ENCODE results near the gene HLA-DQA1.
"Not testable (repeated sequence)": the region's sequence is repeated elsewhere in the genome, so short reads cannot be mapped to it uniquely, and the experiment has no call there.

HLA-DQA1 gene

DNA sequence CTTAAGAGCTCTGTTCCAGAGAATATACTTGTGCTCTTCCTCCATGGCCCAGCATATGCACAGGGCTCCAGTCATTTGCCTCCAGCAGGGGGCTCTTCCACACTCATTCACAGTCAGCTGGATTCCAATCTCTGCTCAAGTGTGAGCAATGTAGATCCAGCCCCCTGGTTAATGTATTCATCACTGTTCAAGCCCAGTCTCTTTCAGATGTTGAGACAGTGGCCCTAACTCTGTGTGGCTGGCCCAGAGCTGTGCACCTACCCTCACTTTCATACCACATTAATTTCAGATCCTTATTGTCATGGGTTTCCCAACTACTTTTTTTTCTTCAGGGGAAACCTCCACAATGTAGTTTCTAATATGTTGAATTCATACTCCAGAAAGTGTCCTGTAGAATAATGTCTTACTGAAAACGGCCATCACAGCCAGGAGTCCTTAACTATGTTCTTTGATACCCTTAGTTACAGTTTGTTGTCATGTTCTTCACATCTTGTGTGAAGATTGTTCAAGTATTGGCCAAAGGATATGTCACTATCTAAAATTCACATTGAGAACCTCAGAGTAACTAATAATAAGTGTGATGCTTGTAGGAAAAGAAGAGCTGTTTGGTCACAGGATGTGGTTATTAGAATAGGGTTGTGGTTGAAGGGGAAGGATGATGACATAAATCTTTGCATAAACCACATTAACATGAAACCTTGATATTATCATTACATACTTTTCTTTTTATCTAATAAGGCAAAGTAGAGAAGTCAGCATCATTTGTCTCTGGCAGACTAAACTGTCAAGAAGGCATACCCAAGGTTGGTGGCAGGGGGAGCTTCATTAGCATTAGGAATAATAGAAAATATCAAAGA is 14.4 kb upstream of the HLA-DQA1 start:
- peak; percentile 16 for DNase-seq

- DNase-seq, result no peak
These were observed 13.5 kb upstream of the HLA-DQA1 start for GRCh38 chr6:32623693-32624092.

- no peak for DNase-seq
These were observed 12.6 kb upstream of the HLA-DQA1 start for GRCh38 chr6:32624565-32624964.

DNA sequence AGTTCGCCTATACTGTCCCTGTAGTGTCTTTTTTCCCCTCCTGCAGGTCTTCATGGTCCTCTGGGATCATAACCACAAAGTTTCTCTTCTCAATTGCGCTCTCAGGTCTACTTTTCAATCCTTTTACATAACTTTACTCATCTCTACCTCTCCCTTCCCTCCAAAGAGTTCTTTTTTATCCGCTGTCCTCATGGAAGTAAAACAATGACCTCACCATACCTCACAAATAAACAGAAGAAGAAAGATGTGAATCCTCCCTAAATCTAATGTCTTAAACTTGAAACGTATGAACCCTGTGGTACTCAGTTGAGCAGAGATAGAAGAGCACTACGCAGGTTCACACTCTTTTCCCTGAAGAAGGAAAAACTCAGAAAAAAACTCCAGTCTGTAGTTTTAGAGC is 12.1 kb upstream of the HLA-DQA1 start:
- DNase-seq, result no peak

GRCh38 chr6:32627249-32627648 is 10.0 kb upstream of the HLA-DQA1 start:
- no peak for DNase-seq

DNA sequence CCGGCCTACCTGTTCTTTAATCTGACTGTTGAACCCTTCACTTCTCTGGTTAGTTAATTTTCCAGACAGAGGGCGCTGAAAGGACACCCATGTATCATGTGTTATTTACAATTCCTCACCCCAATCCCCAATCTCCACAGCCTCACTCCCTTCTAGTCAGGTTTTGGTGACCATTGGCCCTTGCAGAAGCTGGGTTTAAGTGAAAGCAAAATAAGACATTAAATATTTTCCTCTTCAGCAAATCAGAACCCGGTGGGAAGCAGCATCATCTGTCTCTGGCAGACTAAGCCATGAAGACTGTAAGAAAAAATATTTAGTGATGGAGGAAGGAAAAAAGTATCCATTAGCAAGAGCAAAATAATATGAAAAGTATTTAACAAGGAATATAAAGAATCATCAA is 9.4 kb upstream of the HLA-DQA1 start:
- DNase-seq, result peak; percentile 25

GRCh38 chr6:32629793-32630192 is 7.4 kb upstream of the HLA-DQA1 start:
- DNase-seq, result not testable (repeated sequence)

DNA sequence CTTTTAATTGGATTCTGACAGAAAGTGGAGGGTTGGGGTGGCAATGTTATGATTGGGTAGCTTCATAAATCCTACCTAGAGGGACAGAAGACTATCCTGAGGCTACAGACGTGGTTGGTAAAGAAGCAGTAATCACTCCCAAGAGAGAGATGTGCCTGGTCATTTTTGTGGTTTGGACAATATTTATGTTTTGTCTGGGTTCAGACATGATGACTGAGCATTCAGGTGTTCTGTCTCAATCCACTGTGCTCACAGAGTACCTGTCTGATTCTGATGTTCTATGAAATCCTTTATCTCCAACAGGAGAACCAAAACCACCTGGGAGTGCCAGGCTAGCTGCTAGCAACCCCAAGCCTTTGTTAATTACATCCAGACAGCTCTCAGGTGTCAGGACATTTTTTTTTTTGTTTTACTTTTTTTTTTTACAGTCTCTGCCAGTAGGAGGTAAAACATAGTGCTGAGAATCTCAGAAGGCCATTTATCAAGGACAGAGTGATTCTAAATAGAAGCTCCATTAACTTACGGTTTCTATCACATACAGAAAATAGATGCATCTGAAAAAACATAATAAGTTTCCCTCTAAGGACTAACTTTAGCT is 1.6 kb upstream of the HLA-DQA1 start:
- DNase-seq, result no peak

- no peak for DNase-seq
These were observed 677 bp downstream of the HLA-DQA1 start for GRCh38 chr6:32637883-32638282.

DNA sequence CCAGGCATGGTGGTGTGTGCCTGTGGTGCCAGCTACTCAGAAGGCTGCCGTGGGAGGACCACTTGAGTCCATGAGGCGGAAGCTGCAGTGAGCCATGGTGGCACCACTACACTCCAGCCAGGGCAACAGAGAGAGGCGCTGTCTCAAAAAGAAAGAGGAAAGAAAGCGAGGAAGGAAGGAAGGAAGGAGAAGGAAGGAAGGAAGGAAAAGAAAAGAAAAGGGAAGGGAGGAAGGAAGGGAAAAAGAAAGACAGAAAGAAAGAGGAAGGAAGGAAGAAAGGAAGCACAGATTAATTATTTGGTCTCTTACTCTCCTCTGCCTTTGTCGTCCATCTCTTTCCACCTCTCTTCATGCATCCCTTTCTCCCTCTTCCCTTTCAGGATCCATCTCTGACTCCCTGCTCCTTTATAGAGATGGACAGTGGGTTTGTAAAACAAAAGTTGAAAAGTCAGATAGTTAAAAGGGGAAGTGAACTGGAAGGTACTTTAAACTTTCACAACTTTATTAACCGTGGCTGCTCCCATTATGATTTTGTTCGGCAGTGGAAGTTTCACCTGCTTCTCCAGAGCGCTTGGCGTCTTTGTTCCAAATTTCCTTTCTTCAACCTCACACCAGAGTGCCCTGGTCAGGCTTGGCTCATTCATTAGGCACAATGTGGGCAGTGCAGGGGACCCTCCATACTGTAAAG is 1.5 kb downstream of the HLA-DQA1 start:
- DNase-seq, result no peak

GRCh38 chr6:32639440-32640394 is 2.5 kb downstream of the HLA-DQA1 start:
- DNase-seq, result no peak

DNA sequence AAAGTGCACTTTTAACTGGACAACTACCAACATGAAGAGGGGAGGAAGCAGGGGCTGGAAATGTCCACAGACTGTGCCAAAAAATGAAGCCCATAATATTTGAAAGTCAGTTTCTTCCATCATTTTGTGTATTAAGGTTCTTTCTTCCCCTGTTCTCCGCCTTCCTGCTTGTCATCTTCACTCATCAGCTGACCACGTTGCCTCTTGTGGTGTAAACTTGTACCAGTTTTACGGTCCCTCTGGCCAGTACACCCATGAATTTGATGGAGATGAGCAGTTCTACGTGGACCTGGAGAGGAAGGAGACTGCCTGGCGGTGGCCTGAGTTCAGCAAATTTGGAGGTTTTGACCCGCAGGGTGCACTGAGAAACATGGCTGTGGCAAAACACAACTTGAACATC is 3.9 kb downstream of the HLA-DQA1 start:
- DNase-seq, result no peak

DNA sequence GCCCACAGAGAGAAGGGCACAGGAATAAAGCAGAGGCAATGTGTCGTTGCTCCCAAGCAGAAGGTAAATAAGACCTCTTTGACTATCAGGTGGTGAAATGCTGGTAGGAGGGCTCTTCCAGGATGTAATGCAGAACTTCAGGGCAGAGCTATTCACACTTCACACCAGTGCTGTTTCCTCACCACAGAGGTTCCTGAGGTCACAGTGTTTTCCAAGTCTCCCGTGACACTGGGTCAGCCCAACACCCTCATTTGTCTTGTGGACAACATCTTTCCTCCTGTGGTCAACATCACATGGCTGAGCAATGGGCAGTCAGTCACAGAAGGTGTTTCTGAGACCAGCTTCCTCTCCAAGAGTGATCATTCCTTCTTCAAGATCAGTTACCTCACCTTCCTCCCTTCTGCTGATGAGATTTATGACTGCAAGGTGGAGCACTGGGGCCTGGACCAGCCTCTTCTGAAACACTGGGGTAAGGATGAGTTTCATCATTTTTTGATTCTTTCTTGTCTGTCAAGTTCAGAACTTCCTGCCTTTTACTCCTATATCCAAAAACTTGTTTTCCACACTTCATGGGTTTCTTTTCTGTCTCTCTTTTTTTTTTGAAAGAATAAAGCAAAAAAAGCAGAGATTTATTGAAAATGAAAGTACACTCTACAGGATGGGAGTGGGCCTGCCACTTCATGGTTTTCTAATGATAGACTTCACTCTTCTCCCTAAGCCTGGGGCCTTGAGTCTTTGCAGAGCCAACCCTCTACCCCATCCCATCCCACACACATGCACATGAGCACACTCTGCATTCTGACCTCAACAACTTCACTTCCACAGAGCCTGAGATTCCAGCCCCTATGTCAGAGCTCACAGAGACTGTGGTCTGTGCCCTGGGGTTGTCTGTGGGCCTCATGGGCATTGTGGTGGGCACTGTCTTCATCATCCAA is 4.8 kb downstream of the HLA-DQA1 start:
- not testable (repeated sequence) for DNase-seq

DNA sequence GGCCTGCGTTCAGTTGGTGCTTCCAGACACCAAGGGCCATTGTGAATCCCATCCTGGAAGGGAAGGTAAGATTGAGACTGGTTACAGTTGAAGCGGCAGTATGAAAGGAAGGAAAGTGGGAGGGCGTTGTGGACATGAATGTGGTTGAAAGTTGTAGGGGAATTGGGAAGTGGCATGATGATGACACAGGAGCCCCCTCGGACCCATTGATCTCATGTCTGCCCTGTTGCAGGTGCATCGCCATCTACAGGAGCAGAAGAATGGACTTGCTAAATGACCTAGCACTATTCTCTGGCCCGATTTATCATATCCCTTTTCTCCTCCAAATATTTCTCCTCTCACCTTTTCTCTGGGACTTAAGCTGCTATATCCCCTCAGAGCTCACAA is 5.5 kb downstream of the HLA-DQA1 start:
- DNase-seq, result no peak

- no peak for DNase-seq
These were observed 6.7 kb downstream of the HLA-DQA1 start for GRCh38 chr6:32643904-32644303.

DNA sequence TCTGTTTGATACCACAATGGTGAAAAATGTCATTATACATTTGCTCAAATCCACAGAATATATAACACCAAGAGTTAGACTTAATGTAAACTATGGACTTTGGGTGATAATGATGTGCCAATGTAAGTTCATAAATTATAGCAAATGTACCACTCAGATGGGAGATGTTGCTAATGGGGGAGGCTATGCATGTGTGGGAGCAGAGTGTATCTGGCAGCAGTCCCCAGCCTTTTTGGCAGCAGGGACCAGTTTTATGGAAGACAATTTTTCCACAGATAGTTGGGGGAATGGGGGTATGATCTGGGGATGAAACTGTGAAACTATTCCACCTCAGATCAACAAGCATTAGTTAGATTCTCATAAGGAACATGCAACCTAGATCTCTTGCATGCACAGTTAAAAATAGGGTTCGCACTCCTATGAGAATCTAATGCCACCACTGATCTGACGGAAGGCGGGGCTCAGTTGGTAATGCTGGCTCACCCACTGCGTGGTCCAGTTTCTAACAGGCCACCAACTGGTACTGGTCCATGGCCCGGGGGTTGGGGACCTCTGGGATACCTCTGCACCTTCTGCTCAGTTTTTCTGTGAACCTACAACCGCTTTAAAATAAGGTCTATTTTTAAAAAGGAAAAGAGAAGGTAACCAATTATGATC is 8.0 kb downstream of the HLA-DQA1 start:
- no peak for DNase-seq

DNA sequence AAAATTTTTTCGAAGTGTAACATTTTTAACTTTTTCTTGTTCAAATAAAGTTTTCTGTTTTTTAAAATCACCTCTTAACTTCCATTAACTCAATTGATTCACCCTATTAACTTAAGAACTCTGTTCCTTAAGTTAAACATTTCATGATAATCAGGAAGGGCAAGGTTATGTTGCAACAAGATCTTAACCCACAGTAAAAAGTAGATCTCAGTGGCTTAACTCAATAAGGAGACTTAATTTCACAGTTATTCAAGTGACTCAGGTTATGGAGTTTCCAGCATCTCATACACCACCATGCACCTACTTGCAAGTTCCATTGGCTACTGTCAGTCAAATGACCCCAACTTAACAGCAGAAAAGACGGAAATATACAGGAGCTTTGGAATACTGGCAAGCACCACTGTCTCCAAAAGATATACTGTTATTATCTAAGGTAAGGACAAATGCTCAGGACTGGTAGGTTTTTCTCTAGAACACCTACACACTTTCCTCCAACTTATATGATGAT is 18.1 kb downstream of the HLA-DQA1 start:
- DNase-seq, result no peak

- not testable (repeated sequence) for DNase-seq
These were observed 20.1 kb downstream of the HLA-DQA1 start for GRCh38 chr6:32657329-32657728.

GRCh38 chr6:32657819-32658218 is 20.6 kb downstream of the HLA-DQA1 start:
- DNase-seq, result not testable (repeated sequence)

- no peak for DNase-seq
These were observed 21.2 kb downstream of the HLA-DQA1 start for GRCh38 chr6:32658268-32658897.

Data from T-helper 9 cell (primary cell).